ENCODE measurements around the gene B3GNT3. TPM values are rescaled to one million over a fixed set of nuclear protein-coding genes. Genes with fewer than 3 reads are reported as not detected.
"Not testable (repeated sequence)": the region's sequence is repeated elsewhere in the genome, so short reads cannot be mapped to it uniquely, and the experiment has no call there.

Gene B3GNT3
- total RNA-seq, 6 experiments from 2014 or later, result 0.26 to 13.6 (median 3.1) TPM

DNA sequence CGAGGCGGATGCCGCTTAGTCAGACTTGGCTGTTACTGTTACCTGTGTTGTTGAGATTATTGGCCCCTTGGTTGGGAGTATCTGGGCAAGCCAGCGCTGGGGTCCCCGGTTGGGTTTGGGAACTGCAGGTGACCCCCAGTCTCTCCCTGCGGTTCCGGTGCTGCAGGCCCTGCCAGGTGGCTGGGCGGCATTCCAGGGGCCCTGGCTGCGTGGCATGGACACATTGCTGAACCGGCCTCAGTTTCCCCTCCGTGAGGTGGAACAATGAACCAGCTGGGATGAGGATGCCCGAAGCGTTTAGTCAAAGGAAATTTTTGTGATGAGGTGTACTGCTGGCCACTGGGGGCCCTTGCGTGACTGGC, 538 bp downstream of the B3GNT3 start:
- Histone ChIP-seq H3K36me3 (no peaks in the 10 kb centered on the region), H3K27ac (no peak overlapping the region), H3K9me3 (no peaks in the 10 kb centered on the region), H3K27me3 (peaks cover 0 to 8% of the 10 kb centered on the region in 2 donors), H3K4me3 (peak overlapping the region in 2 of 3 donors; percentile 10 to 37), H3K4me1 (peaks cover 0 to 10% (median 0%) of the 10 kb centered on the region in 4 donors)
- TF ChIP-seq, protein P1, sequence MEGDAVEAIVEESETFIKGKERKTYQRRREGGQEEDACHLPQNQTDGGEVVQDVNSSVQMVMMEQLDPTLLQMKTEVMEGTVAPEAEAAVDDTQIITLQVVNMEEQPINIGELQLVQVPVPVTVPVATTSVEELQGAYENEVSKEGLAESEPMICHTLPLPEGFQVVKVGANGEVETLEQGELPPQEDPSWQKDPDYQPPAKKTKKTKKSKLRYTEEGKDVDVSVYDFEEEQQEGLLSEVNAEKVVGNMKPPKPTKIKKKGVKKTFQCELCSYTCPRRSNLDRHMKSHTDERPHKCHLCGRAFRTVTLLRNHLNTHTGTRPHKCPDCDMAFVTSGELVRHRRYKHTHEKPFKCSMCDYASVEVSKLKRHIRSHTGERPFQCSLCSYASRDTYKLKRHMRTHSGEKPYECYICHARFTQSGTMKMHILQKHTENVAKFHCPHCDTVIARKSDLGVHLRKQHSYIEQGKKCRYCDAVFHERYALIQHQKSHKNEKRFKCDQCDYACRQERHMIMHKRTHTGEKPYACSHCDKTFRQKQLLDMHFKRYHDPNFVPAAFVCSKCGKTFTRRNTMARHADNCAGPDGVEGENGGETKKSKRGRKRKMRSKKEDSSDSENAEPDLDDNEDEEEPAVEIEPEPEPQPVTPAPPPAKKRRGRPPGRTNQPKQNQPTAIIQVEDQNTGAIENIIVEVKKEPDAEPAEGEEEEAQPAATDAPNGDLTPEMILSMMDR (IDR thresholded peaks at IDR 0.05), result no peak
- no peak for TF ChIP-seq POLR2A (IDR thresholded peaks at IDR 0.05)
- 30% methylated on average over 2 of the region's 14 CpGs for WGBS (ENCODE audit: insufficient coverage, low coverage, low lambda C conversion rate, missing lambda C conversion rate)
- DNase-seq, result no peak
- no peak for ATAC-seq
- intact Hi-C loops (cut with DNase I), result no loop called here

DNA sequence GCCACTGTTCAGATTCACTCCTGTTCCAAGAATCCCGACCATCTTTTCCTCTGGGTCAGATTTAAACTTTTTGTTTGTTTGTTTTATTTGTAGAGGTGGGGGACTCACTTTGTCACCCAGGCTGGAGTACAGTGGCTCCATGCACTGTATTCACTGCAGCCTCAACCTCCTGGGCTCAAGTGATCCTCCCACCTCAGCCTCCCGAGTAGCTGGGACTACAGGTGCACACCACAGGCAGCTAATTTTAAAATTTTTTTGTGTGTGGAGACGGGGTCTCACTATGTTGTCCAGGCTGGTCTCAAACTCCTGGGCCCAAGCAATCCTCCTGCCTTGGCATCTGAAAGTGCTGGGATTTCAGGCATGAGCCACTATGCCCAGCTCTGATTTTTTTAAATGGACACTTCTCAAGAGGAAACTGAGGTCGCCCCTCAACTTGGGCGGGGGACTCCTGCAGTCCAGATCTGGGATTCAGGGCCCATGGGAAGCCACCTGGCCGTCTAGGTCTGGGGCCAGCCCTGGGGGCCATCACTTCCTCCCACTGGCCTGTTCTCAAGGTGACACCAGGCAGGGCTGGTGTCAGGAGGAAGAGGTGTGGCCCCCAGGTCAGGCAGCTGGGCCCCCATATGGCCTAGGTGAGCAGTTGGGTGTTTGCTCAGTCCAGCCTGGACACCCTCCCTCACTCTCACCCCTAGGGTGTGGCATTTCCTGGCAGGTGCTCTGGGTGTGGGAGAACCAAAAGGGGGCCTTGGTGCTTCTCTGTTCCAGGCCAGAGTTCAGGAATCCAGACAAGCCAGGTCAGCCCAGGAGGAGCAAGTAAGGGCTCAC, 1.3 kb downstream of the B3GNT3 start:
- Histone ChIP-seq H3K4me3 (peak overlapping the region in 1 of 3 donors; percentile 10), H3K36me3 (no peaks in the 10 kb centered on the region), H3K27me3 (peaks cover 0 to 8% of the 10 kb centered on the region in 2 donors), H3K4me1 (peaks cover 0 to 10% (median 0%) of the 10 kb centered on the region in 4 donors), H3K9me3 (no peaks in the 10 kb centered on the region), H3K27ac (peak overlapping the region in 2 of 3 donors; percentile 3 to 44)
- peak in 2 of 3 donors; percentile 41 to 55 for DNase-seq
- peak; percentile 16 to 56 (median 26) for ATAC-seq
- TF ChIP-seq, protein P1 (IDR thresholded peaks at IDR 0.05), result no peak
- peak; percentile 44 for TF ChIP-seq POLR2A (IDR thresholded peaks at IDR 0.05)
- WGBS (ENCODE audit: insufficient coverage, low coverage, low lambda C conversion rate, missing lambda C conversion rate), result 60% methylated on average over 3 of the region's 6 CpGs
- intact Hi-C loops (cut with DNase I), result no loop called here

DNA sequence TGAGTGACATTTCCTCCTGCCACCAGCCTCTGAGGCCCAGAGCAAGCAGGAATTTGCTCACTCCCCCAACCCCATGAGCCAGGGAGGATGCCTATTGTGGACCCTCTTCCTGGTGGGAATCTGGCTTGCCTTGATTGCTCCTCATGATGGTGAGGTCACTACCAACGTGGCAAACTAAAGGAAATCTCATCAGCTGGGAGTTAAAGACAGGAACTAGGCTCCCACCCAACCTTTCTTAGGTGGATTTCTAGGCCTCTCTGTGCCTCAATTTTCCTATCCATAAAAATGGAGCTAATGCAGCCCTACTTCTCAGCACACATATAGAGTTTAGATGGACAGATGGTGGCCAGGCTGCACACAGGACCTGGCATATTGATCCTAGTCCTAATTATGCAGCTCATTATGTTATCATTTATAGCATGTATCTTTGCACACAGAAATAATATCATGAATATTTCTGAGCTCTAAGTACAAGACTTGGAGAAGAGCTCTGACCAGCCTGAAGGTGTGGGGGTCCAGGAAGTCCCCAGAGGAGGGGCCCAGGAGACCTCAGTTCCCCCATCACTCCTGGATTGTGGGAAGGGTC, 2.0 kb downstream of the B3GNT3 start:
- H3K27me3 ChIP-seq, result peaks cover 0 to 8% of the 10 kb centered on the region in 2 donors
- H3K36me3 ChIP-seq, result no peaks in the 10 kb centered on the region
- no peak for DNase-seq
- WGBS (ENCODE audit: insufficient coverage, low coverage, low lambda C conversion rate, missing lambda C conversion rate), result 40% methylated on average over 1 of the region's 1 CpG
- intact Hi-C loops (cut with DNase I), result no loop called here
- H3K27ac ChIP-seq, result peak overlapping the region in 2 of 3 donors; percentile 44 to 55
- no peak for ATAC-seq
- peaks cover 0 to 10% (median 0%) of the 10 kb centered on the region in 4 donors for H3K4me1 ChIP-seq
- no peak overlapping the region for H3K4me3 ChIP-seq
- no peaks in the 10 kb centered on the region for H3K9me3 ChIP-seq
- TF ChIP-seq, protein P1 (IDR thresholded peaks at IDR 0.05), result no peak
- no peak for TF ChIP-seq POLR2A (IDR thresholded peaks at IDR 0.05)

DNA sequence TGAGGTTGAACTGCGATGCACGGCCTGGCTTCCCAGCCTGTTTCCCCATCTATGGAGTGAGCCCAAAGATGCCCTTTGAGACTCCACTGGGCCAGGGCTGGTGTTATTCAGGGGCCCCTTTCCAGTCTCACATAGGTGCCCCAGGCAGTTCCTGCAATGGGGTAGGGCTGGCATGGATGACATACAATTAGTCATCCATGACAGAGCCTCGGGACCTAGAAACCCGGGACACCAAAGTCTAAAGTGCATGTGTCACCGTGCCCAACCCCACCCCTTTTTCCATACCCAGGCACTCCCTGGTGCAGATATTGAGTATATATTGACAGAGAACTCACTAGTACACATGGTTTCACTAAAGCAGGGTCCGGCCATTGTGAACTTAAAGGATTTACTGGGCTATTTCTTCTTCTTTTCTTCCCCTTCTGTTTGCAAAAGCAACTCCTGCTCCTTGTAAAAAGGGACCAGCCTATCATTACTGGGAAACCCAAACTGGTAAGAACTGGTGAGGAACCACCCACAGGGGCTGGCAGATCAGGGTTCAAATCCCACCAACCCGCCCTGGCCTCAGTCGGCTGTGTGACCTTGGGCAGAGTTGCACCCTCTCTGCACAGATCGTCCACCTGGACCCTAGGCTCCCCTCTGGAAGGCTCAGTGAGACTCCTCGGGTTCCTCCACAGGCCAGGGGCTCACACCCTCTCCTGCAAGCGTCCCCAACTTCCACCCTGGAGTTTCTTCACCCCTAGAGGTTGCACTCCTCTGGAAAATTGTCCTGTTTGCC, 2.7 kb downstream of the B3GNT3 start:
- H3K4me1 ChIP-seq, result peaks cover 0 to 10% (median 0%) of the 10 kb centered on the region in 4 donors
- H3K36me3 ChIP-seq, result no peaks in the 10 kb centered on the region
- no peak for TF ChIP-seq POLR2A (IDR thresholded peaks at IDR 0.05)
- TF ChIP-seq, protein P1 (IDR thresholded peaks at IDR 0.05), result no peak
- no peak overlapping the region for H3K4me3 ChIP-seq
- DNase-seq, result peak; percentile 70 to 77 (median 75)
- H3K27me3 ChIP-seq, result peaks cover 0 to 8% of the 10 kb centered on the region in 2 donors
- intact Hi-C loops (cut with DNase I), result no loop called here
- peak overlapping the region in 2 of 3 donors; percentile 55 to 58 for H3K27ac ChIP-seq
- no peaks in the 10 kb centered on the region for H3K9me3 ChIP-seq
- 34% methylated on average over 6 of the region's 11 CpGs for WGBS (ENCODE audit: insufficient coverage, low coverage, low lambda C conversion rate, missing lambda C conversion rate)
- peak; percentile 65 to 92 (median 90) for ATAC-seq

DNA sequence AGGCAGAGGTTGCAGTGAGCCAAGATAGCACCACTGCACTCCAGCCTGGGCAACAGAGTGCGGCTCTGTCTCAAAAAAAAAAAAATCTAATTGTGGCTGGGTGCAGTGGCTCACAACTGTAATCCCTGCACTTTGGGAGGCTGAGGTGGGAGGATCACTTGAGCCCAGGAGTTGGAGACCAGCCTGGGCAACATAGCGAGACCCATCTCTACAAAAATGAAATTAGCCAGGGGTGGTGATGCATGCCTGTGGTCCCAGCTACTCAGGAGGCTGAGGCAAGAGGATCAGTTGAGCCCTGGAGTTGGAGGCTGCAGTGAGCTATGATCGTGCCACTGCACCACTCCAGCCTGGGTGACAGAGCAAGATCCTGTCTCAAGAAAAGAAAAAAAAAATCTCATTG, 3.7 kb downstream of the B3GNT3 start:
- ATAC-seq; H3K27ac ChIP-seq; H3K27me3 ChIP-seq; H3K4me3 ChIP-seq; H3K36me3 ChIP-seq; intact Hi-C loops (cut with DNase I); H3K9me3 ChIP-seq; DNase-seq: not testable (repeated sequence)
- 67% methylated on average over 2 of the region's 3 CpGs for WGBS (ENCODE audit: insufficient coverage, low coverage, low lambda C conversion rate, missing lambda C conversion rate)
- peaks cover 0 to 10% (median 0%) of the 10 kb centered on the region in 4 donors for H3K4me1 ChIP-seq
